ENCODE measurements around the gene RAB5A.

The RAB5A gene

GRCh38 chr3:19907523-19907922 is 39.4 kb upstream of the RAB5A start:
- Histone ChIP-seq H3K4me3 (replicated peaks; ENCODE audit: insufficient read depth, low read length) (no peak overlapping the region), H3K27ac (replicated peaks) (no peak overlapping the region), H3K27me3 (ENCODE audit: insufficient read depth, poor library complexity, severe bottlenecking) (no peaks in the 10 kb centered on the region)
- TF ChIP-seq REST (IDR thresholded peaks at IDR 0.05; ENCODE audit: insufficient replicate concordance, low read depth) = no peak
- TF ChIP-seq CTCF (IDR thresholded peaks at IDR 0.05; ENCODE audit: insufficient read depth, low read length) = no peak
- TF ChIP-seq SPI1 (IDR thresholded peaks at IDR 0.05; ENCODE audit: borderline replicate concordance, low read depth) = no peak
- no peak for TF ChIP-seq GABPA (IDR thresholded peaks at IDR 0.05; ENCODE audit: low read depth)
- no peak for TF ChIP-seq POLR2AphosphoS5 (IDR thresholded peaks at IDR 0.05; ENCODE audit: low read depth)
- DNase-seq (ENCODE audit: low read depth in 1 of 2, low spot score in 1 of 2) = no peak

GRCh38 chr3:19911452-19911851 is 35.4 kb upstream of the RAB5A start:
- Histone ChIP-seq H3K27ac (replicated peaks) (no peak overlapping the region), H3K4me3 (replicated peaks; ENCODE audit: insufficient read depth, low read length) (no peak overlapping the region), H3K27me3 (ENCODE audit: insufficient read depth, poor library complexity, severe bottlenecking) (no peaks in the 10 kb centered on the region)
- no peak for DNase-seq (ENCODE audit: low read depth in 1 of 2, low spot score in 1 of 2)
- TF ChIP-seq POLR2AphosphoS5 (IDR thresholded peaks at IDR 0.05; ENCODE audit: low read depth) (no peak), CTCF (IDR thresholded peaks at IDR 0.05; ENCODE audit: insufficient read depth, low read length) (no peak), SPI1 (IDR thresholded peaks at IDR 0.05; ENCODE audit: borderline replicate concordance, low read depth) (no peak), GABPA (IDR thresholded peaks at IDR 0.05; ENCODE audit: low read depth) (no peak)

GRCh38 chr3:19917167-19917566 is 29.7 kb upstream of the RAB5A start:
- Histone ChIP-seq H3K27me3 (ENCODE audit: insufficient read depth, poor library complexity, severe bottlenecking) (no peaks in the 10 kb centered on the region), H3K4me3 (replicated peaks; ENCODE audit: insufficient read depth, low read length) (no peak overlapping the region), H3K27ac (replicated peaks) (no peak overlapping the region)
- no peak for DNase-seq (ENCODE audit: low read depth in 1 of 2, low spot score in 1 of 2)
- no peak for TF ChIP-seq REST (IDR thresholded peaks at IDR 0.05; ENCODE audit: insufficient replicate concordance, low read depth)
- TF ChIP-seq POLR2AphosphoS5 (IDR thresholded peaks at IDR 0.05; ENCODE audit: low read depth) = no peak
- TF ChIP-seq GABPA (IDR thresholded peaks at IDR 0.05; ENCODE audit: low read depth) = no peak
- TF ChIP-seq SPI1 (IDR thresholded peaks at IDR 0.05; ENCODE audit: borderline replicate concordance, low read depth) = no peak
- no peak for TF ChIP-seq CTCF (IDR thresholded peaks at IDR 0.05; ENCODE audit: insufficient read depth, low read length)

- Histone ChIP-seq H3K4me3 (replicated peaks; ENCODE audit: insufficient read depth, low read length) (no peak overlapping the region), H3K27ac (replicated peaks) (no peak overlapping the region), H3K27me3 (ENCODE audit: insufficient read depth, poor library complexity, severe bottlenecking) (no peaks in the 10 kb centered on the region)
- TF ChIP-seq CTCF (IDR thresholded peaks at IDR 0.05; ENCODE audit: insufficient read depth, low read length) (no peak), REST (IDR thresholded peaks at IDR 0.05; ENCODE audit: insufficient replicate concordance, low read depth) (no peak), GABPA (IDR thresholded peaks at IDR 0.05; ENCODE audit: low read depth) (no peak), POLR2AphosphoS5 (IDR thresholded peaks at IDR 0.05; ENCODE audit: low read depth) (no peak), SPI1 (IDR thresholded peaks at IDR 0.05; ENCODE audit: borderline replicate concordance, low read depth) (no peak)
- no peak for DNase-seq (ENCODE audit: low read depth in 1 of 2, low spot score in 1 of 2)
Measured at GRCh38 chr3:19920401-19921080, 26.4 kb upstream of the RAB5A start.
